ENCODE measurements around the gene FGD2.

Gene FGD2

DNA sequence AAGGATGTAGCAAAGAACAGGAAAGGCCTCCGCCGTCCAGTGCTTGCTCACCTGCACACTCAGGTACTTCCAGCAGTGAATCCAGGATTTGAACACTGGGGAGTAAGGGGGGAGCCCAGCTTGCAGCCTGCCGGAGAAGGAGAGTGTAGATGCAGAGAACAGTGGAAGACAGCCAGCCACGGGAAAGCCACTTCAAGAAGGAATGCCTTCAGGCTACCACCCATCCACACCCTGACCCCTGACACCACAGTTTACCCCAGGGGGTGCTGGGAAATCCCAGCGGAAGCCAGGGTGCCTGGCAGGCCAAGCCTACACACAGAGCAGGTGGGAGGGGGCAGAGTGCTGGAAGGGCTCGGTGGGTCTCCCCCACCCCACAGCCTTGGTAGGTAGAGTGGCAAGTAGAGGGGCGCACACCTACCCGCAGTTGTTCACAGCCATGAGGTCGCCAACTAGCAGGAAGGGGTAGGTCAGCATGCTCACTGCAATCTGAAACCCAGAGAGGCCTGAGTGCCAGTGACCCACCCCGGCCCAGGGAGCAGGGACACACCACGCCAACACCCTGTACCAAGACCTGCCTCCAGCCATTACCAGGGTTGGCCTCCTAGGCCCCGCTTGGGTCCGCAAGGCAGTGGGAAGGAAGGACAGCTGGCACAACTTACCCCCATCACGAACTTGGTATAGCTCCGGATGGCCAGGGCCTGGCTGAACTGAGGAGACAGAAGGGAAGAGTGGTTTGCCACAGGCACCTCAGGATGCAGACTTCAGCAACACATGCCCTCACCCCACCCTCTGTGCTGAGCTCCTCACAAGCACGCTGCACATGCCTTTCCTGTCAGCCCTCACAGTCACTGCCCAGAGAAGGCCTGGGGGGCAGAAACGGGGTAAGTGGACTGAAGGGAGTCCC, 35.2 kb upstream of the FGD2 start:
- intact Hi-C loops (cut with DNase I) = no loop called here
- no peak for DNase-seq

DNA sequence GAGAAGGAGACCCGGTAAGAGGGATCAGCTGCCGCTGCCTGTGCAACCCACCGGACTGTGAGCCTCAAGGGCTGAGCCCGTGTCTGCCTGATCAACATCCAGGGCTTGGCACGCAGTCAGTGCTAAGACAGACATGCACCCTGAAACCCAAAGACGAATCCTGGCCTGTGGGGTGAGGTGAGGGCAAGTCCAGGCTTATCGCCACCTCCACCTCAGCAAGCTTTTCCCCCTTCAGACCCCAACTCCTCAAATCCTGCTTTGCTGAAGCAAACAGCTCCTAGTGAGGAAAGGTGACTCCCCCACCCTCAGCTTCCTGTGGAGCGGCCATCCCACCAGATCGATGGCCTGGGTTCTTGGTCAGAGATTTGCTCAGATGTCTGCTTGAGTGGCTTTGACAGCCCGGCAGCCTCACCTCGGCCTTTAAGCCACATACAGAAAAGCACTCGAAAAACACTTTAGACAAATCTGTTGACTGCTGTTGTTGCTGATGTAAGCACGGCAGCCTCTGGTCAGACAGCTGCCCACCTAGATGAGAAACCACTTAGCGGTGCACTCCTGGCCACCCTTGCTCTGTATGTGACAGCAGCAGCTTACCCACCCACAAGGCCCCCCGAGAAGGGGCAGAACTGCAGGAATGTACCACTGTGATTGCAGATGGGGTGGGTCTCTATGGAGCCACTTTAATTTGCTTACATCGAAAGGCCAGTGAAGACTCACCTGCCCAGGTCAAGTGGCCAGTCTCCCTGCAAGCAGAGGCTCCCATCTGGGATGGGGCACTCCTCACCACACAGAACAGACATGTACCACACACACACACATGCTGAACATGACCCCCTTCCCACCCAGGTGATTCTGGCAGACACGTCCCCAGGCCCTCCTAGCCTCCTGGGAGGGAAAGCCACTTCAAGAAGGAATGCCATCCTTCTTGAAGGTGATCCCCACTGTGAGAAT, 34.3 kb upstream of the FGD2 start:
- DNase-seq = no peak
- intact Hi-C loops (cut with DNase I) = no loop called here

DNA sequence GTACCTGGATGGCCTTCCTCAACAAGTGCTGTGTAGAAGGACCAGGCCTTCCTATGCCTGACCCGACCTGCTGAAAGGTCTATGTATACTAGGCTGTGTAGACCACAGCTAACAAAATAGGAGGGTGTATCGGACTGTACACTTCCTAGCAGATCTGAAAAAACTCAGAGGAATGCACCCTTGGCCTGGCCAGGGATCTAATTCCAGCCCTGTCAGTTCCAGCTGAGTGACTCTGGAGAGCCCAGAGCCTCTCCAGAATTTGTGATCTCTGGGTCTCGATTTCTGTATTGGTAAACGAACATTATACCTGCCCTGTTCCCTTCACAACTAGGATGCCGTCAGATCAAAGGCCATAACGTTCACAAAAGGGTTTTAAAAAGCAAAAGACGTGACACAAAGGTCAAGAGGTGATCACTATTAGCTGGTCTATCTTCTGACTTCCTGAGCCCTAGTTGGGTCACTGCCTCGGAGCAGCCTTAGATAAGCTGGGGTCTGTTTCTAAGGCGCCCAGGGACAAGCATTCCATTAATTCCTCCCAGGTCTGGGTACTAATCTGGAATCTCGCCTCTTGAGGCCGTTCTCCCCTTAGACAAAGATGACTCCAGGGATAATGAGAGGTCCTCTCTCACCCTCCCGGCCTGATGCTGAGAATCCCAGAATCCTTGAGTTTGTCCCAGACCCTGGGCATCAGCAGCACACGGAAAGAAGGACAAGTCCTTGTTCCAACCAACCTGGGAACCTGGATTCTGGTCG, 33.4 kb upstream of the FGD2 start:
- DNase-seq = no peak
- intact Hi-C loops (cut with DNase I) = no loop called here

DNA sequence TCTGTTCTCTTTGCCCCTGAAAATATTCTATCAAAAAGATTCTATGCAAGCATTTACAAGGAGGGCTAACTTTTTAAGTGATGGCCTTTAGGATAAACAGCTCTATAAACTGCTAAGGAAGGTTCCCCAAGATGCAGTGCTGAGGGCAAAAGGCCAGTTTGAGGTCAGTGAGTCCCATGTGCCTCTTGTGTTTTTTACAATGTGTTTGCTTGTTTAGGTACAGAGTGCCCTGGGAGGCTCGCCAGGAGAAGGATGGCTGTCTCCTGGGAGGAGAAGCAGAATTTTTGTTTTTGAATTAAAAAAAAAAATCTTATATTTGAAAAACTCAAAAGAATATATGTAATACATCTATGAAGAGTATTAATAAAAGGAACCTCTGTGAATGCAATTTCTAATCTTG, 32.3 kb upstream of the FGD2 start:
- intact Hi-C loops (cut with DNase I) = no loop called here
- DNase-seq = no peak

DNA sequence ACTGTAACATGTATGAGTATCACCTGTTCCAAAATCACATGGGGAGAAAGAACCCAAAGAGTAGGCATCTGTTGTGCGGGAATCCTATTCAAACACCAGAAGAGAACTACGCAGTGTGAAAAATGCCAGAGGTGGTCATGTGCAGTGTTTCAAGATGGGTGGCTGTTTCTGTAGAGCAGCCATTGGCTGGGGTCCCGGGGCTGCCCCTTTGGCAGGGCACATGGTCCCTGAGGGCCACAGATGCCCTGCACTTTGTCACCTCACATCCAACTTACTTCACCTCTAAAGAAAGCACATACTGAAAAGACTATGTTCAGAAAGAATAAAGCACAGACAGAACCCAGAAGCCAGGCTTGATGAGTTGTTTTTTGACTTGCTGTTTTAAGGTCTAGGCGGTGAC, 31.8 kb upstream of the FGD2 start:
- intact Hi-C loops (cut with DNase I) = no loop called here
- DNase-seq = no peak

DNA sequence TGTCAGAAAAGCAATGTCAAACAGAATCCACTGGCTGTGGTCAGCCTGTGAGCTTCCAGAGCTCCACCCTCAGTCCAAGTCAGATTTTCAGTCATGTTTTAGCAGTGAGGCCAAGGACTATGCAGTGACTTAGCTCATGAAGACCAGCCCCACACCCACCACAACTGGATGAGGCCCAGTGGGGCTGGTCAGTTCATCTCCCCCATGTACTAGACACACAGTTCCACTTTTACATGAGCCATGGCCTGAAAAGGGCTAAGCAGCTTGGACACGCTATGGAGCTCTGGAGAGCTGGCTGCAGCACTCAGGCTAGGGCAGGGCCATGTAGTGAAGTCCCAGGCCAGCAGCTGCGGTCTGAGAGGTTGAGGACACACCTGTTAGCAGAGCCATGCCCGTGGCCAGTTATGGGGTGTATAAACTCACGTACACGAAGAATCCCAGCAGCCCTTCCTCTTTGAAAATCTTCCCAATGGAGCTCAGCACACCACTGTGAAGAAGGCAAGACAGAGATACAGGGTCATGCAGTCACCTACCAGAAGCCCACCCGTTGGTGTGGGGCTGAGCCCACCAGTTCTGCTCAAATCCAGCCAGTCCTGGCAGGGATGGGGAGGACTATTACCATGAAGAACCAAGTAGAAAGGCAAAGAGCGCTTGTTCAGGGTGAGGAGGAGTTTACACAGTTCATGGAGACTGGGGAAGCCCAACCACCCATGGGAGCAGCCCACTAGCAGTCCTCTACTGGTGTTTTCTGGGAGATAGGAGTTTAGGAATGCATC, 30.0 kb upstream of the FGD2 start:
- intact Hi-C loops (cut with DNase I) = no loop called here
- no peak for DNase-seq

DNA sequence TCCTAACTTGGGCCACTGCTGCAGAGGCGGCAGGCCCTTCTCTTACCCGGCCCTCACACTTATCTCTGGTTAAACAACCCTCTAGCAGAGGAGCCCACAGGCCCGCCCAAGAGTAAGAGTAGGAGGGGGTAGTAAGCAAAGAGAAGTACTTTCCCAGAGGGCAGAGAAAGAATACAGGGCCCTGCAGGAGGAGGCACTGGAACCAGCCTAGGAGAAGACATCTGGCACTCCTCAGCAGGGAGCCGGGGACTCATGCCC, 29.5 kb upstream of the FGD2 start:
- DNase-seq = peak in 1 of 10 donors; percentile 37
- intact Hi-C loops (cut with DNase I) = no loop called here

DNA sequence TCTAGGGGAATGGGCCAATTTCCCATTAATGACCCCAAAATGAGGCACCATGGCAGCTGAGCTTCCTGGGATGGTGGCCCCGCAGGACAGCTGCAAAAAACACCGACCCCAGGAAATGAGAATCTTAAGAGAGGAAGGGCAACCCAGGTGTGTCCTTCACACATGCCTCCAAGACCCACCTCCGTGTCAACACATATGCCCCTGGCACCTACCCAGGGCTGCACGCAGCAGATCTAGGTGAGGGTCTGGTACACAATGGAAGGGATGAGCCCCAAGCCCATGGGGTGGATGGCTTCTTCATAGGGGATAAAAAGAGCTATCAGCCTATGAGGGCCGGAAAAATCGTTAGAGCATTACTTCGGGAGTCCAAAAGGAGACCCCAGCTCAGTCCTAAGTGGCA, 28.9 kb upstream of the FGD2 start:
- DNase-seq = peak in 1 of 10 donors; percentile 54
- intact Hi-C loops (cut with DNase I) = no loop called here

DNA sequence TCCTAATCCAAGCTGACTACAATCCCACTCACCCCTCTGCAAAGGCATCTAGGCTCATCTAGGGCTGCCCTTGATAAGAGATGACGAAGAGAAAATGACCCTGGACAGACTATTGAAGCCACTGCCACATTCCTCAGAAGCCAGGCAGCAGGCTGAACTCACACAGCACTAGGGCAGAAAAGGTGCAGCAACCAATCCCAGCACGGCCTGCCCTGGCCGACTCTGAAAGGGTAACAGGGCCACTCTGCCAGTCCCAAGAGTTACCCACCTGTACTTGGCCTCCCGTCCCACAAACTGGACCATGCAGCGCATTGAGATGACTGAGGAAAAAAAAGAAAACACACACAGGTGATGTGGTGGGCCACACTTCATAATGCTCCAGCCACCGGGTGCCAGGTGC, 28.5 kb upstream of the FGD2 start:
- DNase-seq = no peak
- intact Hi-C loops (cut with DNase I) = no loop called here

DNA sequence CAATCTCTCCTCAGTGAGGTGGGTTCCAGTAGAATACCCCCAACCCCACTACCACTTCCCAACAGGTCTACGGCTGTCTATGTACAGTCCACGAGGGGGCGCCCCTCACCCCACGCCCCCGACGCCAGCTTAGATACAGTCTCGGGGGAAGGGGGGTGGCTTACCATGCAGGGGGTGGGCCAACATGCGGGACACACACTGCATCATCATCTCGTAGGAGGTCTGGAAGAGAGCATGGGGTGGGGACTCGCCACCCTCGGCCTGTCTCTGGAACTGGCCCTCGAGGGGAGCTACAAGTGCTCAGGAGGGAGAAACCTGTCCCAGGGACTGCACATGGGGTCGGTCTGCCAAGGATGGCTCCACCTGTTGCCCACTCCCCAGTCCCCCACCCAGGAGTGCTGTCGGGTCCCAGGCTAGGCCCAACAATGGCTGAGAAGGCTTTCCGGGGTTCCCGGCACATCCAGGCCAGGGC, 27.9 kb upstream of the FGD2 start:
- intact Hi-C loops (cut with DNase I) = no loop called here
- DNase-seq = peak in 1 of 10 donors; percentile 81

DNA sequence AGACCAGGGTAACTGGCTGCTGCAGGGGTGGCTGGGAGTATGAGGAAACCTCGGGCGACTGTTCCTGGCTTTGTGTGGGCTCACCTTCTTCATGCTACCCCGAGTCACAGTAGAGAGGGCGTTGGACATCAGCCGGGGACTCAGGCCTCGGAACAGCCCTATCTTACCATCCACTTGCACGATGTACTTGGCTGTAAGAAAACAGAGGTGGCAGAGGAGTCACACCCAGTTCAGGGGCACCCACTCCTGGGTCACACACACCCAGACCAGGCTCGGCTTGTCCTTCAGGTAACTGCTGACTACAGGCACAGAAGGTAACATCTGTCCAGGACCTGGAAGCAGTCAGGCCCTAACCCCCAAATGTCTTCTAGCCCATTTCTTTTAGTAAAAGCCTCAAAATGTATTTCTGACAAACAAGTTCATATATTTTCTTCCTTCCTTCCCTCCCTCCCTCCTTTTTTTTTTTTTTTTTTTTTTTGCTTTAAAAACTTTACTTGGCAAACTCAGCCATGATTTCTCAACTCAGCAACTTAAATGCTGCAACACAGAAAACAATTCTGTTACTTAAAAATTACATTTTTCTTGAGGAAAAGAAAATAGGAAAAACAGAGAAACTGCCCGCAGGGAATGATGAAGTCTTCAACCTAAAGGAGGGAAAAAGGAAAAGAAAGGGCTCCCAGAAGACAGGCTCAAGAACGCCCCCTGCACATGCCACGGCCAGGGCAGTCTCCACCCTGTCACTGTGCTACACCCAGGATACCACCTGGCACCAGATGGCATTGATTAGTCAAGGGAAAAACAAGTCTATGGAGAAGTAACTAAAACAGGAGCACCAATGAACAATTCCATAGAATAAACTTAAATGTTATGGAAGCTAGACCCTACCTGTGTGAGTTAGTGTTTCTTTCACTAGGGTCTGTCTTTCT, 26.8 kb upstream of the FGD2 start:
- intact Hi-C loops (cut with DNase I) = loop anchor here (1.0 kb wide), 2 partner anchors 40 to 93 kb away; partner anchors contain the start of gene C6orf89
- peak in 1 of 10 donors; percentile 24 for DNase-seq

DNA sequence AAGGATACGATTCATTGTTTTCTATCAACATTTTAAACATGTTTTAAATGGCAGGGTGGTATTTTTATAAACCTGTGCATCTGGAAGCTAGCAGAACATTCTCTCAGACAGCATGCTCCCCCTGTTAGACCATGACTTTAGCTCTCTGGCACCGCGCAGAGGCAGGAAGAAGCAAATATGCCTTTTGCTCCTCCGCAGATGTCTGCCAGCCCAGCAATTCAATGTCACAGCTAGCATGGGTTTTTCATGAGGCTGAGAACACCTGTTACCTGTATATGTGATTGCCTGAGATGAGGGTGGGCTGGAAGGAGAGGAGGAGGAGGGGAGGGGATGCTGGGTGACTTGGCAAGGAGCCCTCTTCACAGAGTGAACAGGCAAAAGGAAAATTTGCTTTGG, 26.1 kb upstream of the FGD2 start:
- peak; percentile 65 to 96 (median 78) for DNase-seq
- intact Hi-C loops (cut with DNase I) = loop anchor here (1.0 kb wide), 2 partner anchors 39 to 94 kb away; partner anchors contain the start of gene C6orf89

DNA sequence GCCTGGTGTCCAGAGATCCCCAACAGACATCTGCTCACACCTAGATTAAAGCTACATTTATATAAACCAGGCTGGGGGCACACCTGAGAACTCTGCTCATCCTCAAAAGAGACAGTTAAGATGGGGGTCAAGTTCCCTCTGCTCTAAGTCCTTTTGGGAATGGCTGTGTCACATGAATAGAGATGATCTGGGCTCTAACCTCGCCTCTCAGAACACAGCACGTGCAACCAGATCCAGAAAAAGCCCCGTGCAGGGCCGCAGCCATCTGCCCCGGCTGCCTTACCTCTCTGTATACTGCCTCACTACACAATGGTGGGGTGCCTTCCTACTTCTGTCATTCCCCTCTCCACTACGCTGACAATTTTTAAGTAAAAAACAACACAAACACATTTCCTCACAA, 25.3 kb upstream of the FGD2 start:
- DNase-seq = peak in 1 of 10 donors; percentile 21
- intact Hi-C loops (cut with DNase I) = loop anchor here (10.0 kb wide), 1 partner anchor 215 kb away; no protein-coding TSS in a partner anchor

DNA sequence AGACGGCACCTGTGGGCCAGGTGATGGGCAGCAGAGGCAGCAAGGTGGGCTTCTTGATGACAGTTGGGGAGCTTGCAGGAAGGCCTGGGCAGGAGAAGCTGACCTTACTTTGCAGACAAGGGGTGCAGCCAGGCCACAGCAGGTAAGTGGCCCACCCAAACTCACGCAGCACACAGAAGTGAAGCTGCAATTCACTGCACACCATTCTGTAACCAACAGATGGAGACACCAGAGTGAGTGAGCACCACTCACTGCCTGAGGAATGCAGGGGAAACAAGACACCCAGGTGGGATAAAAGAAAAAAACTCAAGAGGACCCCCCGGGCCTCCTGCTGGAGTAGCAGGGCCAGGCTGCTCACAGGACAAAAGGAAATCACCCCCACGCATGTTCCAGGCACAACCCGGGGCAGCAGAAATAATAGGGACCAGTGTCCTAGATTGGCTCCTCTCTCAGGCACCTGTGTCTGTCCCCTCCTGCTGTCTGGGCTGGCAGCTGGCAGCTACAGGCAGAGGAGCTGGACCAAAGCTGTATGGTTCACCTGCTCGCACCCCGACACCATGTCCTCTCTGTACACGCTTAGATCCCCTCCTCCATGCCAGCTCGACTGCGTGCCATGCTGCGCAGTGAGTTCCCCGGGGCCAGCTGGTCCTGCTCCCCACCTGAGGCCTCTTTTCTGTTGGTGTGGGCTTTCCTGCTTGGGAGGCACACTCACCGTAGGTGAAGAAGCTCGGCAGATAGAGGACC, 24.4 kb upstream of the FGD2 start:
- DNase-seq = peak in 2 of 10 donors; percentile 60 to 83
- intact Hi-C loops (cut with DNase I) = loop anchor here (10.0 kb wide), 1 partner anchor 216 kb away; no protein-coding TSS in a partner anchor

DNA sequence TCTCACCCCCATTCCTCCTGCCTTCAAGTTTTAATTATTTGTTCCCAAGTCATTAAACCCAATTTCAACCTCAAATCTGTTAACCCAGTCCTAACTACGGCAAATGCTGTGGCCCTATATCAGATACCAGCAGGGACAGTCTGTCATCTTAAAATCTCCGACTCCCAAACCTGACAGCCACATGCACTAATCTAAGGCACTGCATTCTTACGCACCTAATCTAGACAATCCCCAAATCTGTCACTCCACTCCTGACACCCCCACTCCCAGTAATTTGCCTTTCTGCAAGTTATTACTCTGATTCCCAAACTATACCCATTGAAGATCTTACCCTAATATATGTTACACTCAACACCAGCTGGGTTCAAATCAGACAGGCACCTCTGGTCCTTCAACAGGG, 21.9 kb upstream of the FGD2 start:
- intact Hi-C loops (cut with DNase I) = loop anchor here (10.0 kb wide), 1 partner anchor 219 kb away; no protein-coding TSS in a partner anchor
- peak in 1 of 10 donors; percentile 6 for DNase-seq

DNA sequence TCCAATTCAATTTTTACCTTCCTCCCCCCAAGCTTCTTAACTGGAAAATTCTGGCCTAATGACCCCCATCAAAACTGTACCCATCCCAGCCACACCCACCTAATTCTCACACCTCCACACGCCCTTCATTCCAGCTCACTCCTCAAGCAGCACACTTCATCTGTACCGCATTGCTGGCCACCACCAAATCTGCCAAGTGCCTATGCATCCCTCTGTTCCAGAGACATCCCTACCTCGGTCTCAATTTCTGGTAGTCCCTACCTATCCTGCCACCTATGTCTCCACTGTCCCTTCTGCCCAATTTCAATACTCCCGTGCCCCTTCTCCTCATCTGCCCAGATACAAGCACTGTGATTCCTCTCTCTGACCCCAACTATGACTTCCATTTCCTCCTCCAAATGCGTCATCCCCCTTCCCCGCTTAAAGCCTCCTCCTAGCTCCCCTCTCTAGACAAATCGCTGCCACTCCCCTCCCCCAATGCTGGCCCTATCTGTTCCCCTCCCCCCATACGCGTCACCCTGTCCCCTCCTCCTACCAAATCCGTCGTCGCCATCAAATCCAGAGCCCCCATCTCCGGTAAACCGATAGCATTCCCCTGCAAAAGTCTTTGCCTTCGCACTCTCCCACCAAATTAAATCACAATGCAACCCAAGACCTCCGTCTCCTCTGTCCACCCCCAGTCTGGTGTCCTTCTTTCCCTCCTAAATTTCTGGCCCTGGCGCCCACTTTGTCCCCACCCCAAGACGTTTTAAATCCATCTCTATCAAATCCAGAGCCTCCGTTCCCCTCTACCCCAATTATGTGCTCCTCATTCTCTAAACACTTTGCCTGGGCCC, 20.7 kb upstream of the FGD2 start:
- peak in 5 of 10 donors; percentile 35 to 84 (median 72) for DNase-seq
- intact Hi-C loops (cut with DNase I) = loop anchor here (10.0 kb wide), 1 partner anchor 220 kb away; no protein-coding TSS in a partner anchor

DNA sequence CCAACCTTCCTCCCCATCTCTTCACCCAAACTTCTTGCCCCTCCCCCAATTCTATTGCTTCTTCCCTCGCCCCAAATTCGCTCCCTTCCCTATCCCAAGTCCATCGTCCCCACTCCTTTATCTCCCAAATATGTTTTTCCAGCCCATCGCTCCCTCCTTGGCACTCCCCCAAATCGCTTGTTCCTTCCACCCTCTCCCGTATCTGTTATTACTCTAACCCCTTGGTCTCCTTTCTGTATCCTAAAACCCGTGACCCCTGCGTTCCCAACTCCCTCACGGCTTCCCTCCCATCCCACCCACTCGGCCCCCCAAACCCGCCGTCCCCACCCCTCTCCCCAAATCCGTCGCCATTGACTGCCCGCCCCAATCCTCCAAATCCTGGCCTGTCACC, 20.0 kb upstream of the FGD2 start:
- DNase-seq = no peak
- intact Hi-C loops (cut with DNase I) = loop anchor here (10.0 kb wide), 1 partner anchor 221 kb away; no protein-coding TSS in a partner anchor
